ENCODE data around the gene TSPAN5. TPM values are rescaled to one million over a fixed set of nuclear protein-coding genes. Genes with fewer than 3 reads are reported as not detected.

The TSPAN5 gene
- total RNA-seq, 2 experiments from 2014 or later: 18.6 to 21.5 TPM

- ATAC-seq (no peak), DNase-seq (no peak)
- Mint-ChIP-seq H3K27ac (no peak overlapping the region), H3K4me1 (ENCODE audit: low read depth) (peaks cover 10% of the 10 kb centered on the region), H3K4me3 (no peak overlapping the region), H3K36me3 (ENCODE audit: low read depth) (peaks cover 24% of the 10 kb centered on the region), H3K27me3 (ENCODE audit: low read depth) (no peaks in the 10 kb centered on the region), H3K9me3 (ENCODE audit: insufficient read depth) (no peaks in the 10 kb centered on the region)
- ChIA-PET POLR2A (no interaction called here), CTCF (no interaction called here)
Observed at GRCh38 chr4:98574816-98575215, 83.6 kb downstream of the TSPAN5 start.

GRCh38 chr4:98573791-98574190 is 84.6 kb downstream of the TSPAN5 start:
- H3K4me1 Mint-ChIP-seq (ENCODE audit: low read depth): peaks cover 9% of the 10 kb centered on the region
- no peak for ATAC-seq
- no peaks in the 10 kb centered on the region for H3K27me3 Mint-ChIP-seq (ENCODE audit: low read depth)
- H3K27ac Mint-ChIP-seq: no peak overlapping the region
- H3K9me3 Mint-ChIP-seq (ENCODE audit: insufficient read depth): no peaks in the 10 kb centered on the region
- H3K36me3 Mint-ChIP-seq (ENCODE audit: low read depth): peaks cover 24% of the 10 kb centered on the region
- no peak for DNase-seq
- ChIA-PET POLR2A (no interaction called here), CTCF (no interaction called here)
- H3K4me3 Mint-ChIP-seq: no peak overlapping the region

- no peak overlapping the region for H3K4me3 Mint-ChIP-seq
- CTCF ChIA-PET: no interaction called here
- no peaks in the 10 kb centered on the region for H3K9me3 Mint-ChIP-seq (ENCODE audit: insufficient read depth)
- H3K27ac Mint-ChIP-seq: no peak overlapping the region
- DNase-seq: no peak
- H3K4me1 Mint-ChIP-seq (ENCODE audit: low read depth): peaks cover 2% of the 10 kb centered on the region
- POLR2A ChIA-PET: no interaction called here
- H3K36me3 Mint-ChIP-seq (ENCODE audit: low read depth): peaks cover 24% of the 10 kb centered on the region
- H3K27me3 Mint-ChIP-seq (ENCODE audit: low read depth): no peaks in the 10 kb centered on the region
- no peak for ATAC-seq
Observed at GRCh38 chr4:98572697-98573096, 85.7 kb downstream of the TSPAN5 start.

GRCh38 chr4:98571161-98571786 is 87.1 kb downstream of the TSPAN5 start:
- ATAC-seq: no peak
- Mint-ChIP-seq H3K4me1 (ENCODE audit: low read depth) (peaks cover 2% of the 10 kb centered on the region), H3K27ac (no peak overlapping the region), H3K27me3 (ENCODE audit: low read depth) (no peaks in the 10 kb centered on the region), H3K4me3 (no peak overlapping the region), H3K9me3 (ENCODE audit: insufficient read depth) (no peaks in the 10 kb centered on the region), H3K36me3 (ENCODE audit: low read depth) (peaks cover 19% of the 10 kb centered on the region)
- ChIA-PET CTCF (no interaction called here), POLR2A (interaction anchor here (0.6 kb wide), 1 partner anchor 437 kb away, joined by 7 read pairs; no protein-coding TSS in a partner anchor)
- DNase-seq: no peak

GRCh38 chr4:98570151-98570797 is 88.1 kb downstream of the TSPAN5 start:
- no peaks in the 10 kb centered on the region for H3K9me3 Mint-ChIP-seq (ENCODE audit: insufficient read depth)
- no peak overlapping the region for H3K27ac Mint-ChIP-seq
- H3K36me3 Mint-ChIP-seq (ENCODE audit: low read depth): peaks cover 14% of the 10 kb centered on the region
- DNase-seq (no peak), ATAC-seq (no peak)
- no peak overlapping the region for H3K4me3 Mint-ChIP-seq
- CTCF ChIA-PET: no interaction called here
- POLR2A ChIA-PET: no interaction called here
- H3K4me1 Mint-ChIP-seq (ENCODE audit: low read depth): peaks cover 8% of the 10 kb centered on the region
- no peaks in the 10 kb centered on the region for H3K27me3 Mint-ChIP-seq (ENCODE audit: low read depth)

GRCh38 chr4:98568941-98569663 is 89.3 kb downstream of the TSPAN5 start:
- DNase-seq (no peak), ATAC-seq (no peak)
- Mint-ChIP-seq H3K4me1 (ENCODE audit: low read depth) (peaks cover 8% of the 10 kb centered on the region), H3K36me3 (ENCODE audit: low read depth) (peaks cover 6% of the 10 kb centered on the region), H3K27me3 (ENCODE audit: low read depth) (no peaks in the 10 kb centered on the region), H3K9me3 (ENCODE audit: insufficient read depth) (no peaks in the 10 kb centered on the region), H3K27ac (no peak overlapping the region), H3K4me3 (no peak overlapping the region)
- ChIA-PET POLR2A (interaction anchor here (0.7 kb wide), 1 partner anchor 138 kb away, joined by 3 read pairs; no protein-coding TSS in a partner anchor), CTCF (no interaction called here)

- Mint-ChIP-seq H3K9me3 (ENCODE audit: insufficient read depth) (no peaks in the 10 kb centered on the region), H3K27me3 (ENCODE audit: low read depth) (no peaks in the 10 kb centered on the region), H3K27ac (peak overlapping the region; percentile 23), H3K36me3 (ENCODE audit: low read depth) (peaks cover 5% of the 10 kb centered on the region), H3K4me3 (no peak overlapping the region), H3K4me1 (ENCODE audit: low read depth) (peaks cover 8% of the 10 kb centered on the region)
- CTCF ChIA-PET: interaction anchor here (0.7 kb wide), 1 partner anchor 100 kb away, joined by 3 read pairs; no protein-coding TSS in a partner anchor
- DNase-seq: no peak
- POLR2A ChIA-PET: no interaction called here
- ATAC-seq: no peak
Observed at GRCh38 chr4:98567611-98568010, 90.8 kb downstream of the TSPAN5 start.

GRCh38 chr4:98566361-98567008 is 91.9 kb downstream of the TSPAN5 start:
- Mint-ChIP-seq H3K36me3 (ENCODE audit: low read depth) (peaks cover 8% of the 10 kb centered on the region), H3K4me3 (no peak overlapping the region), H3K9me3 (ENCODE audit: insufficient read depth) (no peaks in the 10 kb centered on the region), H3K27ac (no peak overlapping the region), H3K27me3 (ENCODE audit: low read depth) (no peaks in the 10 kb centered on the region), H3K4me1 (ENCODE audit: low read depth) (peaks cover 8% of the 10 kb centered on the region)
- ATAC-seq (no peak), DNase-seq (peak; percentile 14)
- ChIA-PET POLR2A (no interaction called here), CTCF (no interaction called here)

GRCh38 chr4:98565681-98566301 is 92.6 kb downstream of the TSPAN5 start:
- H3K27me3 Mint-ChIP-seq (ENCODE audit: low read depth): no peaks in the 10 kb centered on the region
- POLR2A ChIA-PET: no interaction called here
- no peak for ATAC-seq
- DNase-seq: peak; percentile 12
- no peaks in the 10 kb centered on the region for H3K9me3 Mint-ChIP-seq (ENCODE audit: insufficient read depth)
- CTCF ChIA-PET: no interaction called here
- no peak overlapping the region for H3K4me3 Mint-ChIP-seq
- H3K4me1 Mint-ChIP-seq (ENCODE audit: low read depth): peaks cover 8% of the 10 kb centered on the region
- peaks cover 7% of the 10 kb centered on the region for H3K36me3 Mint-ChIP-seq (ENCODE audit: low read depth)
- H3K27ac Mint-ChIP-seq: no peak overlapping the region

GRCh38 chr4:98564852-98565251 is 93.6 kb downstream of the TSPAN5 start:
- Mint-ChIP-seq H3K4me3 (no peak overlapping the region), H3K4me1 (ENCODE audit: low read depth) (peaks cover 6% of the 10 kb centered on the region), H3K27ac (no peak overlapping the region), H3K36me3 (ENCODE audit: low read depth) (peaks cover 7% of the 10 kb centered on the region), H3K9me3 (ENCODE audit: insufficient read depth) (no peaks in the 10 kb centered on the region), H3K27me3 (ENCODE audit: low read depth) (no peaks in the 10 kb centered on the region)
- POLR2A ChIA-PET: interaction anchor here (1.2 kb wide), 1 partner anchor 11 kb away, joined by 3 read pairs; no protein-coding TSS in a partner anchor
- CTCF ChIA-PET: no interaction called here
- DNase-seq (peak; percentile 12), ATAC-seq (no peak)

- Mint-ChIP-seq H3K27me3 (ENCODE audit: low read depth) (no peaks in the 10 kb centered on the region), H3K4me3 (no peak overlapping the region), H3K9me3 (ENCODE audit: insufficient read depth) (no peaks in the 10 kb centered on the region), H3K4me1 (ENCODE audit: low read depth) (peaks cover 2% of the 10 kb centered on the region), H3K27ac (no peak overlapping the region), H3K36me3 (ENCODE audit: low read depth) (peaks cover 7% of the 10 kb centered on the region)
- ChIA-PET POLR2A (interaction anchor here (0.6 kb wide), 1 partner anchor 30 kb away, joined by 3 read pairs; no protein-coding TSS in a partner anchor), CTCF (no interaction called here)
- DNase-seq (peak; percentile 16), ATAC-seq (no peak)
Observed at GRCh38 chr4:98560321-98560720, 98.1 kb downstream of the TSPAN5 start.
